HEK293T (cell line): ENCODE data around the gene CDH4.

Experiments
- CTBP1 ChIP-seq: fragments of 450-650 bp; IDR thresholded peaks from 2 replicates; pipeline ENCODE4 v1.6.1; 2016; ENCODE audit warnings: borderline replicate concordance
- FOXK2 ChIP-seq: fragments of 450-650 bp; IDR thresholded peaks from 2 replicates; pipeline ENCODE4 v1.6.1; 2016; ENCODE audit warnings: mild to moderate bottlenecking
- HDGF ChIP-seq: fragments of 450-650 bp; IDR thresholded peaks from 2 replicates; pipeline ENCODE4 v1.6.1; 2017; ENCODE audit warnings: antibody characterized with exemption, borderline replicate concordance
- NFRKB ChIP-seq: fragments of 450-650 bp; IDR thresholded peaks from 2 replicates; pipeline ENCODE4 v1.6.1; 2016; ENCODE audit warnings: mild to moderate bottlenecking, moderate library complexity
- SUZ12 ChIP-seq: fragments of 450-650 bp; IDR thresholded peaks from 2 replicates; pipeline ENCODE4 v1.6.1; 2016; ENCODE audit warnings: mild to moderate bottlenecking
- TARDBP ChIP-seq: fragments of 450-650 bp; IDR thresholded peaks from 2 replicates; pipeline ENCODE4 v1.6.1; 2016

DNA sequence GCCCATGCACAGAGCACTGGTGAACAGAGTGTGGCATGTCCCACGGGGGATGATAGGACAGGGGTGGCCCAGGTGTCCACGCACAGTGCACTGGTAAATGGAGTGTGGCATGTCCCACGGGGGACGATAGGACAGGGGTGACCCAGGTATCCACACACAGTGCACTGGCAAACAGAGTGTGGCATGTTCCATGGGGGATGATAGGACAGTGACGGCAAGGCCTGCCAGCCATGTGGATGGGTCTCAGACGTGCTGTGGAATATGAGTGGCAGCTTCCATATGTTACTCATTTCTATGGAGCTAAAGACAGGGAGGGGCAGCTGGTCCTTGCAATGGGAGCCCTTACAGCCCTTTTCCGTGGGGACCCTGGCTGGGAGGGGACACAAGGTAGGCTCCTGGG is 168.7 kb downstream of the CDH4 start:
- TF ChIP-seq CTBP1: no peak
- no peak for TF ChIP-seq HDGF
- no peak for TF ChIP-seq TARDBP
- TF ChIP-seq FOXK2: no peak
- no peak for TF ChIP-seq NFRKB
- TF ChIP-seq SUZ12: no peak
